GM12878 (cell line): ENCODE results near the gene MOCOS. TPM values are rescaled to one million over a fixed set of nuclear protein-coding genes. Genes with fewer than 3 reads are reported as not detected.

ENCODE experiments used
- ATAC-seq: fragments of 200-7000 bp; cut with Tn5 transposase; 3 replicates; pipeline ENCODE4 v1.9.1; 2020; ENCODE audit warnings: mild to moderate bottlenecking, moderate library complexity
- BruUV-seq: library from RNA; stranded (reverse); fragments of 400-500 nt; replicated peaks from 2 replicates; lab custom pipeline; 2021; lab: Mats Ljungman, UMichigan
- CTCF ChIA-PET: fragments of 300-600 bp; sonication (Branson Sonifier 250); formaldehyde crosslinking; extraction: SDS; loops from one replicate; lab custom pipeline; 2021; ENCODE audit warnings: inconsistent platforms; lab: Yijun Ruan, JAX
- POLR2A ChIA-PET: fragments of 350-600 bp; formaldehyde crosslinking; extraction: SDS; loops from one replicate; lab custom pipeline; 2021; ENCODE audit warnings: inconsistent platforms; lab: Charles Lee
- RAD21 ChIA-PET: fragments of 300-600 bp; sonication (Branson Sonifier 250); formaldehyde crosslinking; loops from one replicate; lab custom pipeline; 2023; ENCODE audit warnings: antibody characterized with exemption; ENCODE audit not compliant: unreplicated experiment; lab: Charles Lee
- SMC1A ChIA-PET: fragments of 300-600 bp; sonication (Branson Sonifier 250); formaldehyde crosslinking; loops from one replicate; lab custom pipeline; 2023; ENCODE audit not compliant: unreplicated experiment, uncharacterized antibody; lab: Charles Lee
- DNase-seq: peaks from one replicate; pipeline ENCODE4 v3.0.0-alpha.2; 2011; ENCODE audit warnings: low read depth, low spot score
- FAIRE-seq: peaks from 3 replicates; lab custom pipeline; 2011; peaks lifted over from hg19 to GRCh38; lab: Jason Lieb, UNC
- H2AFZ ChIP-seq: 2 replicates; pipeline ENCODE4 v1.6.0; 2011; ENCODE audit warnings: low read depth, low read length, control low read depth; ENCODE audit not compliant: control insufficient read depth
- H3K27ac ChIP-seq: 2 replicates; pipeline ENCODE4 v1.5.1; 2011; ENCODE audit warnings: control low read depth; ENCODE audit not compliant: control insufficient read depth, insufficient read depth
- H3K27me3 ChIP-seq, 2 experiments: replicated peaks in 1 of 2; 2 replicates each; pipeline versions ENCODE4 v1.6.0 to v1.6.1; 2011; ENCODE audit warnings: low read length in 1 of 2; ENCODE audit not compliant: control insufficient read depth in 2 of 2, insufficient read depth in 2 of 2
- H3K36me3 ChIP-seq, 2 experiments: 2 replicates each; pipeline ENCODE4 v1.5.1; 2011; ENCODE audit warnings: low read length in 1 of 2; ENCODE audit not compliant: control insufficient read depth in 2 of 2, insufficient read depth in 2 of 2
- H3K4me1 ChIP-seq: 2 replicates; pipeline ENCODE4 v1.6.1; 2011; ENCODE audit warnings: mild to moderate bottlenecking, low read length, moderate library complexity, mixed read lengths; ENCODE audit not compliant: control insufficient read depth, insufficient read depth
- H3K4me2 ChIP-seq: 2 replicates; pipeline ENCODE4 v1.6.0; 2011; ENCODE audit warnings: control low read depth; ENCODE audit not compliant: control insufficient read depth, insufficient read depth
- H3K4me3 ChIP-seq: fragments of 200-600 bp; sonication (generic); 2 replicates; pipeline ENCODE4 v1.5.1; 2016
- H3K79me2 ChIP-seq: 2 replicates; pipeline ENCODE4 v1.6.0; 2011; ENCODE audit warnings: low read length; ENCODE audit not compliant: control insufficient read depth, insufficient read depth
- H3K9ac ChIP-seq: 2 replicates; pipeline ENCODE4 v1.8.0; 2011; ENCODE audit warnings: low read length, control low read depth, mixed read lengths; ENCODE audit not compliant: control insufficient read depth, insufficient read depth
- H3K9me3 ChIP-seq: replicated peaks from 3 replicates; pipeline ENCODE4 v1.5.1; 2011; ENCODE audit warnings: mild to moderate bottlenecking, low read length; ENCODE audit not compliant: control insufficient read depth, insufficient read depth
- H4K20me1 ChIP-seq: 2 replicates; pipeline ENCODE4 v1.6.0; 2011; ENCODE audit not compliant: control insufficient read depth, insufficient read depth
- ASH2L ChIP-seq: fragments of 300-600, 200-600 bp; sonication (generic); IDR thresholded peaks from 2 replicates; pipeline ENCODE4 v1.6.1; 2017; ENCODE audit warnings: low read depth, mild to moderate bottlenecking, borderline replicate concordance
- ATF2 ChIP-seq: IDR thresholded peaks from 2 replicates; pipeline ENCODE4 v1.6.1; 2012; ENCODE audit warnings: low read length, inconsistent platforms
- CHD1 ChIP-seq: IDR thresholded peaks from 2 replicates; pipeline ENCODE4 v1.6.1; 2012; ENCODE audit warnings: low read depth, low read length, improper control_type of control experiment
- CREB1 ChIP-seq: IDR thresholded peaks from 2 replicates; pipeline ENCODE4 v1.6.1; 2012; ENCODE audit warnings: low read depth, mild to moderate bottlenecking, inconsistent platforms
- ESRRA ChIP-seq: IDR thresholded peaks from 2 replicates; pipeline ENCODE4 v1.6.1; 2012; ENCODE audit warnings: mild to moderate bottlenecking, low read length, improper control_type of control experiment
- FOXK2 ChIP-seq: fragments of 450-650 bp; IDR thresholded peaks from 2 replicates; pipeline ENCODE4 v1.6.1; 2017; ENCODE audit warnings: mild to moderate bottlenecking, moderate library complexity
- GATAD2B ChIP-seq: fragments of 450-650 bp; conservative IDR thresholded peaks from 2 replicates; pipeline ENCODE4 v1.6.1; 2017; ENCODE audit warnings: low read depth, mild to moderate bottlenecking, moderate library complexity
- IKZF1 ChIP-seq: fragments of 450-650 bp; conservative IDR thresholded peaks from 2 replicates; pipeline ENCODE4 v1.6.1; 2017; ENCODE audit warnings: antibody characterized with exemption, mild to moderate bottlenecking
- MTA2 ChIP-seq: fragments of 450-650 bp; IDR thresholded peaks from 2 replicates; pipeline ENCODE4 v1.6.1; 2016; ENCODE audit warnings: low read depth, mild to moderate bottlenecking, moderate library complexity
- MXI1 ChIP-seq: fragments of 150-350 bp; IDR thresholded peaks from 2 replicates; pipeline ENCODE4 v1.6.1; 2011; ENCODE audit warnings: low read depth, mild to moderate bottlenecking, inconsistent platforms, low read length, improper control_type of control experiment
- PAX5 ChIP-seq: IDR thresholded peaks from 2 replicates; pipeline ENCODE4 v1.6.1; 2011; ENCODE audit warnings: low read depth, low read length, borderline replicate concordance
- RUNX3 ChIP-seq: IDR thresholded peaks from 2 replicates; pipeline ENCODE4 v1.6.1; 2012; ENCODE audit warnings: low read length, inconsistent platforms
- SMAD1 ChIP-seq: fragments of 450-650 bp; IDR thresholded peaks from 2 replicates; pipeline ENCODE4 v1.6.1; 2018; ENCODE audit warnings: mild to moderate bottlenecking, low read depth; ENCODE audit not compliant: partially characterized antibody
- TAF1 ChIP-seq: IDR thresholded peaks from 2 replicates; pipeline ENCODE4 v1.6.1; 2011; ENCODE audit warnings: mild to moderate bottlenecking, low read depth, low read length, borderline replicate concordance
- WGBS: methylation state at CpG from one replicate; pipeline ENCODE4 v1.1.6; 2016; ENCODE audit warnings: low lambda C conversion rate; ENCODE audit not compliant: insufficient replicate concordance, insufficient coverage; ENCODE audit errors: missing lambda C conversion rate; 5-methylcytosine and 5-hydroxymethylcytosine counted together
- in situ Hi-C: fragments of 300-500 bp; cut with MboI; formaldehyde crosslinking; loops from 9 replicates; pipeline ENCODE4 v1.14.3; 2018; ENCODE audit warnings: mixed read lengths
- intact Hi-C: fragments of 100-400 bp; cut with micrococcal nuclease; formaldehyde crosslinking; loops from one replicate; pipeline ENCODE4 v1.14.2; 2022; ENCODE audit not compliant: unreplicated experiment
- polyA plus RNA-seq, 11 experiments: library from polyadenylated mRNA; depleted of rRNA in 4 of 11; unstranded in 6 of 11; stranded (reverse) in 5 of 11; fragments of >200 nt; fragmentation: Nextera tagmentation in 4 of 11; fragmentation: Illumina TruSeq in 1 of 11; extraction: Ambion mirVana in 4 of 11; extraction: Trizol in 1 of 11; gene quantifications; 1 replicate in 1 of 11; 2 replicates in 10 of 11; pipeline versions ENCODE4 v1.2.1 to v1.2.3, GENCODE V29; 2011 to 2016; ENCODE audit warnings: inconsistent platforms in 2 of 11, missing spikeins in 2 of 11, low read depth in 1 of 11
- total RNA-seq, 4 experiments: library from RNA; depleted of rRNA in 3 of 4; stranded (reverse); fragments of >200 nt in 3 of 4; fragmentation: Illumina TruSeq in 1 of 4; extraction: Trizol in 1 of 4; gene quantifications; 2 replicates each; pipeline versions ENCODE4 v1.2.1 to v1.2.3, GENCODE V29; 2013 to 2021
- TF ChIP-seq, protein P1 (sequence below): fragments of 450-650 bp; IDR thresholded peaks from 2 replicates; pipeline ENCODE4 v1.6.1; 2014; ENCODE audit warnings: mild to moderate bottlenecking

The MOCOS gene
- total and polyA plus RNA-seq, 10 of the 15 experiments (the other 5 are each of a cell fraction or from before 2014, with no cell fraction given) = 0.16 to 0.56 (median 0.33) TPM

DNA sequence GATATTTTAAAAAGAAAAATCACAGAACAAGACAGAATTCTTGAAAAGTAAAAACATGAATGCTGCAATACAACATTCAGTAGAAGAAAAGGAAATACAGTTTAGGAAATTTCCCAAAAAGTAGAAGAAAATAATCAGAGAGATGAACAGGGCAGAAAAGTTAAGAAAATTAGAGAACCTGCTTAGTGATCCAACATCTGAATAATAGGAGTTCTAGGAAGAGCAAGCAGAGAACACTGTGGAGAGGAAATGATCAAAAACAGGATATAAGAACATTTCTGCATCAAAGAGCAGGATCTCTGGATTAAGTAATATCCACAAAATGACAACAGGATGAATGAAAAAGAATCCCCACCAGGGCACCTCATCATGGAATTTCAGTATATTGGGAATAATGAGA, 101.4 kb downstream of the MOCOS start:
- intact Hi-C loops (loop anchor here (10.0 kb wide), 1 partner anchor 516 kb away; no protein-coding TSS in a partner anchor), in situ Hi-C loops (loop anchor here (10.0 kb wide), 1 partner anchor 904 kb away; no protein-coding TSS in a partner anchor)
- Histone ChIP-seq H3K4me1 (no peaks in the 10 kb centered on the region), H3K4me3 (no peak overlapping the region), H3K27ac (no peak overlapping the region), H4K20me1 (no peaks in the 10 kb centered on the region), H2AFZ (no peak overlapping the region), H3K36me3 (no peaks in the 10 kb centered on the region), H3K4me2 (no peak overlapping the region), H3K9me3 (no peaks in the 10 kb centered on the region; the same call in 2 of the 3 replicates), H3K79me2 (no peaks in the 10 kb centered on the region), H3K27me3 (no peaks in the 10 kb centered on the region; a peak in 1 of 4 replicates), H3K9ac (no peak overlapping the region)
- no TSS peak for BruUV-seq
- ChIA-PET SMC1A (interaction anchor here (1.2 kb wide), 1 partner anchor 25 kb away, joined by 3 read pairs; no protein-coding TSS in a partner anchor), POLR2A (no interaction called here), RAD21 (interaction anchor here (1.2 kb wide), 1 partner anchor 50 kb away, joined by 3 read pairs; no protein-coding TSS in a partner anchor), CTCF (interaction anchor here (0.7 to 1.6 kb wide), 4 partner anchors 13 to 283 kb away, joined by 4 to 7 read pairs (median 6); no protein-coding TSS in a partner anchor)
- no peak for ATAC-seq
- no peak for TF ChIP-seq CREB1
- TF ChIP-seq ASH2L = no peak
- no peak for TF ChIP-seq TAF1
- no peak for TF ChIP-seq MTA2
- TF ChIP-seq ESRRA = no peak
- no peak for TF ChIP-seq GATAD2B
- no peak for TF ChIP-seq SMAD1
- TF ChIP-seq IKZF1 = no peak
- no peak for FAIRE-seq
- DNase-seq = no peak

- Histone ChIP-seq H3K9me3 (no peaks in the 10 kb centered on the region), H3K4me2 (no peak overlapping the region), H3K9ac (no peak overlapping the region), H2AFZ (no peak overlapping the region), H3K27me3 (peaks cover 0 to 4% of the 10 kb centered on the region in 2 experiments; a peak in 1 of 4 replicates), H4K20me1 (no peaks in the 10 kb centered on the region), H3K4me3 (no peak overlapping the region), H3K27ac (no peak overlapping the region), H3K36me3 (no peaks in the 10 kb centered on the region), H3K4me1 (no peaks in the 10 kb centered on the region), H3K79me2 (peaks cover 4% of the 10 kb centered on the region)
- DNase-seq (no peak), FAIRE-seq (no peak), ATAC-seq (no peak)
- BruUV-seq = no TSS peak
- in situ Hi-C loops = no loop called here
- ChIA-PET RAD21 (interaction anchor here (1.0 to 2.6 kb wide), 3 partner anchors 8 to 118 kb away, joined by 3 to 9 read pairs (median 3); no protein-coding TSS in a partner anchor), SMC1A (interaction anchor here (0.6 to 12.6 kb wide), 8 partner anchors 10 to 282 kb away, joined by 3 to 212 read pairs (median 4); no protein-coding TSS in a partner anchor), POLR2A (no interaction called here), CTCF (interaction anchor here (0.7 to 2.2 kb wide), 6 partner anchors 10 to 241 kb away, joined by 3 to 11 read pairs (median 4); no protein-coding TSS in a partner anchor)
- intact Hi-C loops = loop anchor here (10.0 kb wide), 1 partner anchor 371 kb away; no protein-coding TSS in a partner anchor
- TF ChIP-seq CHD1 (no peak), PAX5 (no peak), FOXK2 (no peak), RUNX3 (no peak), MXI1 (no peak), ATF2 (no peak)
- TF ChIP-seq, protein P1, sequence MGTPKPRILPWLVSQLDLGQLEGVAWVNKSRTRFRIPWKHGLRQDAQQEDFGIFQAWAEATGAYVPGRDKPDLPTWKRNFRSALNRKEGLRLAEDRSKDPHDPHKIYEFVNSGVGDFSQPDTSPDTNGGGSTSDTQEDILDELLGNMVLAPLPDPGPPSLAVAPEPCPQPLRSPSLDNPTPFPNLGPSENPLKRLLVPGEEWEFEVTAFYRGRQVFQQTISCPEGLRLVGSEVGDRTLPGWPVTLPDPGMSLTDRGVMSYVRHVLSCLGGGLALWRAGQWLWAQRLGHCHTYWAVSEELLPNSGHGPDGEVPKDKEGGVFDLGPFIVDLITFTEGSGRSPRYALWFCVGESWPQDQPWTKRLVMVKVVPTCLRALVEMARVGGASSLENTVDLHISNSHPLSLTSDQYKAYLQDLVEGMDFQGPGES = no peak
- 58% methylated on average over 1 of the region's 1 CpG for WGBS
Measured at GRCh38 chr18:36294031-36294430, 106.7 kb downstream of the MOCOS start.
